Spleen (tissue), 7 donors: ENCODE results near the gene KHDRBS2.

Source experiments
- CTCF ChIP-seq, 11 experiments: fragments of 200-600 bp in 7 of 11; fragments of 450-650 bp in 4 of 11; sonication (generic) in 4 of 11; IDR thresholded peaks in 8 of 11; conservative IDR thresholded peaks in 3 of 11; 1 replicate in 7 of 11; 2 replicates in 4 of 11; pipeline versions ENCODE4 v1.4.0 to v1.8.0; 2016 to 2021; ENCODE audit warnings: antibody characterized with exemption in 11 of 11, inconsistent platforms in 4 of 11, mild to moderate bottlenecking in 1 of 11
- POLR2A ChIP-seq, 3 donors: fragments of 450-650 bp; IDR thresholded peaks; one replicate each; pipeline ENCODE4 v1.5.1; 2017; ENCODE audit warnings: antibody characterized with exemption in 3 of 3, mild to moderate bottlenecking in 1 of 3
- donor health status: DM: no; HTN: no; CAD: no; lungs with moderate emphysema.
- donor health status: DM: no; HTN: no; CAD: no.
- donor health status: DM: no; HTN: no; CAD: no.

GRCh38 chr6:62192593-62192992 lies 93.4 kb downstream of the KHDRBS2 start:
- no peak for TF ChIP-seq CTCF (IDR thresholded peaks at IDR 0.05 in 8 of 11, conservative IDR thresholded peaks at IDR 0.05 in 3 of 11)
- no peak for TF ChIP-seq POLR2A (IDR thresholded peaks at IDR 0.05)
